H1 (cell line): ENCODE results near the gene OSTN. TPM values are rescaled to one million over a fixed set of nuclear protein-coding genes. Genes with fewer than 3 reads are reported as not detected.

ENCODE experiments used
- NRF1 ChIP-seq: IDR thresholded peaks from 2 replicates; pipeline ENCODE4 v1.6.1; 2011; ENCODE audit warnings: mild to moderate bottlenecking, low read depth, low read length, improper control_type of control experiment
- polyA plus RNA-seq, 7 experiments: library from polyadenylated mRNA; depleted of rRNA in 3 of 7; stranded (reverse) in 5 of 7; unstranded in 2 of 7; fragments of >200 nt in 5 of 7; fragments of 200-250 nt in 2 of 7; gene quantifications; 1 replicate in 5 of 7; 2 replicates in 1 of 7; 4 replicates in 1 of 7; pipeline versions ENCODE4 v1.2.1 to v1.2.3, GENCODE V29; 2011 to 2013; ENCODE audit warnings: missing spikeins in 2 of 7, mixed read lengths in 2 of 7
- total RNA-seq: library from RNA; stranded (reverse); fragmentation: NEBNext Ultra II Directional; extraction: Animal tissue kit (Norgen Biotek cat#: 25700); gene quantifications from 2 replicates; pipeline ENCODE4 v1.2.1, GENCODE V29; 2021

OSTN gene
- total and polyA plus RNA-seq, 2 of the 8 experiments (the other 6 are each of a cell fraction or from before 2014, with no cell fraction given) = not detected

DNA sequence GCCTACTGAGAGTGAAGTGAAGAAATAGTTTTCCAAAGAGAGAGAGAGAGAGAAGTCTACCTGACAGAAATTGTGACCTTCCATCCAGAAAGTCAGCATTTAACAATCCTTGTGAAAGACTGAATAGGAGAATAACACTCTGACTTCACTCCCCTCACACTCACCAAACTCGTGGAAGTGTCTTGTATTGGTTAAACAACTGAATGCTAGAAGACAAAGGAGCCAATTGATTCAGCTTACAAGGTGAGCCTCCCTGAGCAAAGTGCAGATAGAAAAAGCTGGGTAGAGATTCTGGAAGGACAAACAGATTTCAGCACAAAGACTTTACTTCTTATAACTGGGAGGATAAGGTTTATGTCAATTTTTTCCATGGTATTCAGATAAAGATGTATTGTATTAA lies 40.8 kb upstream of the OSTN start (continued):
- TF ChIP-seq NRF1 = no peak
